SKM-1 (cell line): ENCODE measurements around the gene ARID3A.
"Not testable (repeated sequence)": the region's sequence is repeated elsewhere in the genome, so short reads cannot be mapped to it uniquely, and the experiment has no call there.

ENCODE experiments used
- DNase-seq: peaks from one replicate; lab custom pipeline; 2025; ENCODE audit not compliant: unreplicated experiment; lab: John Stamatoyannopoulos, UW

ARID3A gene

DNA sequence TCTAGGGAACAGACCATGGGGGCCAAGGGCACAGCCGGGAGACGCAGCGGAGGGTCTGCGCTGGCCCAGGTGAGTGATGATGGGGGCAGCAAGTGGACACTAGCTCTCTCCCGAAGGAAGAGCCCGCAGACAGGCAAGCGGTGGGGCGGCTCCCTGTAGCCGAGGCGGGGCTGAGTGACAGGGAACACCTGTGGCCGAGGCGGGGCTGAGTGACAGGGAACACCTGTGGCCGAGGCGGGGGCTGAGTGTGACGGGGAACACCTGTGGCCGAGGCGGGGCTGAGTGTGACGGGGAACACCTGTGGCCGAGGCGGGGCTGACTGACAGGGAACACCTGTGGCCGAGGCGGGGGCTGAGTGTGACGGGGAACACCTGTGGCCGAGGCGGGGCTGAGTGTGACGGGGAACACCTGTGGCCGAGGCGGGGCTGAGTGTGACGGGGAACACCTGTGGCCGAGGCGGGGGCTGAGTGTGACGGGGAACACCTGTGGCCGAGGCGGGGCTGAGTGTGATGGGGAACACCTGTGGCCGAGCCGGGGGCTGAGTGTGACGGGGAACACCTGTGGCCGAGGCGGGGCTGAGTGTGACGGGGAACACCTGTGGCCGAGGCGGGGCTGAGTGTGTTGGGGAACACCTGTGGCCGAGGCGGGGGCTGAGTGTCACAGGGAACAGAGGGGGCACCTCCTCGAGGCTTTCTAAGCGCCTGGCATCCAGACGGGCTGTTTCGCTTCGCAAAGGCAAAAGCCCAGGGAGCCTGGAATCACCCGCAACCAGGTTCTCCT is 34.2 kb upstream of the ARID3A start:
- DNase-seq: not testable (repeated sequence)

DNA sequence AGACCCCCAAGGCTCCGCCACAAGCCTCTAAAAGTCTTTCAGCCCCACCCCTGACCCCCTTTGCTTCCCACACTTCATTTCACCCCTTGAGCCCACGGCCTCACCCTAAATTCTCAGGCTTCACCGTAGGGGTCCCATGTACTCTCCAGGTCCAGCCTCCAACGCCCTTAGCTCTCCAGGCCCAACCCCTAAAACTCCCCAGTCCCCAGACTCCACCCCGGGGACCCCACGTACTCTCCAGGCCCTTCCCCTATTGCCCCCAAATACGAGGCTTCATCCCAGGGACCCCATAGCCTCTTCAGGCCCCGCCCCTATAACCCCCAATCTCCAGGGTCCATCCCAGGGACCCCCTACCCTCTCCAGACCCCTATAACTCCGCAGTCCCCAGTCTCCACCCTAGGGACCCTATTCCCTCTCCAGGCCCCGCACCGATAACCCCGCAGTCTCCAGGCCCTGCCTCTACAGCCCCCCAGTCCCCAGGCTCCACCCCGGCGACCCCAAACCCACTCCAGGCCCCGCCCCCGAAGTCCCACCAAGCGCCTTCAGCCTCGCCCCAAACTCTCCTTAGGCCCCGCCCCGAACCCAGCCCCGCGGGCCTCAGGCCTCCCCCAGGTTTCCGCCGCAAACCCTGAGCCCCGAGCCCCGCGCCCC is 33.5 kb upstream of the ARID3A start:
- no peak for DNase-seq

DNA sequence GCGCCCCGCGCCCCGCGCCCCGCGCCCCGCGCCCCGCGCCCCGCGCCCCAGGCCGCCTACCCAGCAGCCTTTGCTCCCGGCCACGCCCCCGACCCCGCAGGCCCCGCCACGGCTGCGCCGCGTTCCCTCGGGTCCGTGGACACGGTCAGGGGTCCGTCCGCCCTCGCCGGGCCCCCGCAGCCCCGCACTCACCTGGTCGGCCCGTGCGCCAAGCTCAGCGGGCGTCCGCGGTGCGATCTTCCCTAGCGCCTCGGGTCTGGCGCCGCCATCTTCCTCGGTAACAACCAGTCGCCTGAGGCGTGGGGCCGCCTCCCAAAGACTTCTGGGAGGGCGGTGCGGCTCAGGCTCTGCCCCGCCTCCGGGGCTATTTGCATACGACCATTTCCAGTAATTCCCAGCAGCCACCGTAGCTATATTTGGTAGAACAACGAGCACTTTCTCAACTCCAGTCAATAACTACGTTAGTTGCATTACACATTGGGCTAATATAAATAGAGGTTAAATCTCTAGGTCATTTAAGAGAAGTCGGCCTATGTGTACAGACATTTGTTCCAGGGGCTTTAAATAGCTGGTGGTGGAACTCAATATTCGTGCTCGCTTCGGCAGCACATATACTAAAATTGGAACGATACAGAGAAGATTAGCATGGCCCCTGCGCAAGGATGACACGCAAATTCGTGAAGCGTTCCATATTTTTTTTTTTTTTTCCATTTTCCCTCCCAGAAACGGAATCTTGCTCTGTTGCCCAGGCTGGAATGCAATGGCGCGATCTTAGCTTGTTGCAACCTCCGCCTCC is 32.7 kb upstream of the ARID3A start, which contains the start of the genes MED16 and RNU6-9:
Gene MED16 (minus strand): TSS at position 294 of the 796 bp plus-strand sequence. CDS start 2,056 bp downstream, outside the sequence.
Gene RNU6-9 (plus strand): TSS at position 591 of the 796 bp plus-strand sequence.
- DNase-seq: peak; percentile 88

DNA sequence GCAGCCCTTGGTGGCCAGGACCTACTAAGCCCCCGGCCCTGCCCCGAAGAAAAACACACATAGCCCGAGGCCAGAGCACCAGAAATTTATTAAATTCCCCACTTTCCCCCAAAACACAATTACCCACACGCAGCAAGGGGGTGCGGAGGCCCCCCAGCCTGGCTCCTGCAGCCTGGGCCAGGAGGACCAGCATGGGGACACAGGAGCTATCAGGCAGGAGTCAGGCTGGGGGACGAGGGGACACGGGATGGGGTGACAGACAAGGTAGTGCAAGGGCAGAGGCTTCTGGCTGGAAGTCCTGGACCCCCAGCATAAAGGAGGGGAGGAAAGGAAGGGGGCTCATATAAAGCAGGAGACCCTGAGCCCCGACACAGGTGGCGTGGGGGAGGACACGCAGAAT is 29.4 kb upstream of the ARID3A start:
- no peak for DNase-seq

DNA sequence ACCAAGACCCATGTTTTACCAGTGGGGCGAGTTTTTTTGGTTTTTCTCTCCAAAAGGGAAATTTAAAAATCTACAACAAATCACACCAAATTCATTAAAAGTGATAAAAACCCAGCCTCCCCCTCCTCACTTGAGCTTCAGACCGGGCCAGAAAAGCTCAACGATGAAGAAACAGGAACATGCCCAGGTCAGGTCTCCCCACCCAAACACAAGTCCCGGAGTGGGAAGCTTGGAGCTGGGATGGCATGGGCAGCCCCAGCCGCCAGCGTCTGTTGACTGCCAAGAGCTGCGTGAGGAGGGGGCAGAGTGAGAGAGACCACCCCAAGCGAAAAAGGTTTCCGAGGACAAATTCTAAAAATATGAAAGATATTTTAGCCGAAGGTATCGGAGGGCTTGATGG is 28.8 kb upstream of the ARID3A start:
- no peak for DNase-seq

DNA sequence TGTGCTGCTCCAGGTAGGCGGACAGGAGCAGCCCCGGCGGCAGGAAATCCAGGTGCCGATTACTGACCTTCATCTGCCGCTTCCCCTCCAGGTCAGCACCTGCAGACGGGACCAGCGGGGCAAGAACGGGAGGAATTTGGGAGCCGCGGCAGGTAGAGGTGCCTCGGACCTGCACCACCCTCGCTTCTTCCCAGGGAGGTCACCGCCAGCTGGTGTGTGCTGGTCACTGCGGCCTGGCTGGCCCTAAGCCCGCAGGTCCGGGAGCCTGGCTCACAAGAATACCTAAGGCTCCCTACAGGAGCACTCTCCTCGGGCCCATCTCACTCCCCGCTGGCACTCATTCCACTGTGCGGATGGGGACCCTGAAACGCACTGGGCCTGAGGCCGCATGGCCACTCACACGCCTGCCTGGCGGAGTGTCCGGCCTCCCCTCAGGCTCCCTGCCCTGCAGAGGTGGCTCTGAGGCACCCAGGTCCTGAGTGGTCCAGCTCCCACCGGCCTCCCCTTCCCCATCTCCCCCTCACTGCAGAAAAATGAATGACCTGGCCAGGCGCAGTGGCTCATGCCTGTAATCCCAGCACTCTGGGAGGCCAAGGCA is 28.3 kb upstream of the ARID3A start:
- DNase-seq: no peak

DNA sequence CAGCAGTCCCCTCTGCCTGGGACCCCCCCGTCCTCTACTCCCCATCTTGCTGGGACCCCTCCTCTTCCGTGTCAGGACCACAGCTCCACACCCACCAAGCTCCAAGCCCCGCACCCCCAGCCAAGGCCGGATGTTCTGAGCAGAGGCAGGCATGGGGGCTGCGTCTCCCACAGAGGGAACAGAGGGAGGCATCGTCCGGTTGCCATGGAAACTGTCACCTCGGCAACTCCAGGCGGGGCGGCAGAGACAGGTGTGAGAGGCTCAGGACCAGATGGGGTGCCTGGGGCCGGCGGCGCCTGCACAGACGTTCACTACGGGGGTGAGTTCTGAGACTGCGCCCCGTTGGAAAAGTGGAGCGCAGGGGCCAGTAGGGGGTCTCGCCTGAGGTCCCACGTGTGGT is 27.2 kb upstream of the ARID3A start:
- DNase-seq: no peak

DNA sequence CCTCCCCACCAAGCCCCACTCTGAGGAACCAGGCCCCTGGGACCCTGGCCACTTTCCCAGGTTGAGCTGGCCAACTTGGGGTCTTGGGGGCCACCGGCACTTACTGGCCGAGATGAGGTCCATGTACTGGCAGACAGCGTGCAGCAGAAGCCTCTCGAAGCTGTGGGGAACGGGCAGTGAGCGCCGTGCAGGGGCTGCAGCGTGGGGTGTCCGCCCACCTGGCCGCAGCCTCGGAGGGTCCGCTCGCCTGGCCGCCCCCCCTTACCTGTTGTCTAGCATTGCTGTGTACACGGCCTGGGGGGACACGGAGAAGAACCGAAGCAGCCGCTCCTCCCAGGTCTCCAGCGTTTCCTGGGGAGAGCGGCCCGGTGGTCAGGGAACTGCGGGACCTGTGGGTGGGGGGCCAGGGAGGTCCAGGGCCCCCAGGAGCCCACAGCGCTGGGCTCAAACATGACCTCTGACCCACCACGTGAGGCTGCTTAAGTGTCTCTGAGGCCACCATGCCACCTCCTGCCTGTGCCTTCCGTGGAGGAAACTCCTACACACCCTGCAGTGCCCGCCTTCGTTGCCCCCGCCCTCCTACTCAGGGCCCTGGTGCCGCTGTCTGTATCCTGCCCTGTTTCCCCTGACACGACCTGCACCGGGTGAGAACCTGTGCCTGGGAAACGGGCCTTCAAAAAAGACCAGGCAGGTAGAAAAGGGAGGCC is 26.3 kb upstream of the ARID3A start:
- no peak for DNase-seq

DNA sequence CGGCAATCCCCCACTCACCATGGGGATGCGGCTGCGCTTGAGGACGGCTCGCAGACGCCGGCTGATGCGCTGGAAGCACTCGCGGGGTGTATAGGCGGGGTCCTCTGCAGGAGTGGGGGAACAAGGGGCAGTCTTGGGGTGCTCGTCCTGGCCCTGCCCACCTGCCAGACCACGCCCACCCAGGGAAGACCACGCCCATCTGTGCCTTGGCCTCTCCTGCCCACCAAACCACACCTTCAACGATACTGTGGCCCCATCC is 25.9 kb upstream of the ARID3A start:
- no peak for DNase-seq

DNA sequence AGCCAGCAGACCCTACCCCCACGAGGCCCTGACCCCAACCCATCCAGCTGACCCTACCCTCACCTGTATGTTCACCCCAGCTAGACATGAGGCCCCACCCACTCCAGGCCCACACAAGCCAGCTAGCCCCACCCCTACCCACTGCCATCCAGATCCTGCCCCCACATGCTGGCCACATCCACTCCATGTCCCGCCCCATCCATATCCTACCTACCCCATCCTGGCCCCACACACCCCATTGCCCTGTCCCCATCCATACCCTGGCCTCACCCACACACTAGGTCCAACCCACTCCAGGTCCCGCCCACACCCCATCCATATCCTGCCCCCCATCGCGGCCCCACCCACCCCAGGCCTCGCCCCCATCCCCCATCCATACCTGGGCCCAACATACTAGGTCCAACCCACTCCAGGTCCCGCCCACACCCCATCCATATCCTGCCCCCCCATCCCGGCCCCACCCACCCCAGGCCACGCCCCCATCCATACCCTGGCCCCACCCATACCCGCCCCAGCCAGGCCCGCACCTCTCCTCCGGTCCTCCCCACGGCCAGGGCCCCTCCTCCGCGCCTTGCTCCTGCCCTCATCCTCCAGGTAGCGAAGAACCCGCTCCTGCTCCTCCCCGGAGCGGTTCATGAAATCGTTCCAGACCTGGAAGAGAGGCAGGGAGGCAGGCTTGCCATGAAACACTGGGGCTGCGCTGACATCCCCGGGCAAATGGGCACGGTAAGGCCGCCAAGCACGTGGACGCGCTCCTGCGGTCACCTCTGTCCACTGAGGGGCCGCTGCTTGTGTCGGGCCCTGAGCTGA is 25.3 kb upstream of the ARID3A start:
- DNase-seq: no peak

DNA sequence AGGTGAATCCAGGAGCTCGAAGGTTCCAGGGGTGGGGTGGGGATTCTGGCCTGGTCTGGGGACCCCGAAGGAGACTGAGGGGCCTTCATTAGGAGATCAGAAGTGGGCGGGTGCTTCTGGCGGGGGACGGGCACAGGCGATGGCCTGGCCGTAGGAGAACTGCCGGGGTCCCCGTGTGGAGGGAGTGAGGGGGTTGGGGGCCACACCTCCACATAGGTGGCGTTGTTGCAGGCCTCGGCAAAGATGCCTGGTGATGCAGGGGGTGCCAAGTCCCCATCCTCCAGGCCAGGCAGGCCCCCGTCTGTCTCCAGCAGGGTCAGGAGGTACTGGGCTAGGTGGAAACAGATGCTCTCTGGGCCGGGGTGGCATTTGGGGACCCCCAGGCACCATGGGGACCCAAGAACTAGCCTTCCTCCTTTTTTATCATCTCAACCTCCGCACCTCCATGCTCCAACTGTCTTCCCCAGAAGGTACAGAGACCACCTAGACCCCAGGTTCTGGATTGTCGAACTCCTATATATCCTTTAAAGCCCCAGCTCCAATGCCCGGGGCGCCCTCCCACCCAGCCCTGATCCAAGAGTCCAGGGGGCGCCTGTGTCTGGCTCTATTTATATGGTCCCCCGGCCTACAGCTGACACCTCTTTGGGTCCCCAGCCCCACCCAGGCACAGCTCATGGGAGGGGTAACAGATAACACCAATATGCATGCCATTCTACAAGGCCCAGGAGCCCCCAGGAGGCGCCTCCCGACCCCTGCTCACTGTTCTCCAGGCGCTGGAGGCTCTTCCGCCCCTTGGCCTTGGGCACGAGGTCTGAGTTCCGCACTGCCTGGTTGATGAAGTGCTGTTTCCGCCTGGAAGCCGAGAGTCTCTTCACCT is 24.4 kb upstream of the ARID3A start:
- no peak for DNase-seq

DNA sequence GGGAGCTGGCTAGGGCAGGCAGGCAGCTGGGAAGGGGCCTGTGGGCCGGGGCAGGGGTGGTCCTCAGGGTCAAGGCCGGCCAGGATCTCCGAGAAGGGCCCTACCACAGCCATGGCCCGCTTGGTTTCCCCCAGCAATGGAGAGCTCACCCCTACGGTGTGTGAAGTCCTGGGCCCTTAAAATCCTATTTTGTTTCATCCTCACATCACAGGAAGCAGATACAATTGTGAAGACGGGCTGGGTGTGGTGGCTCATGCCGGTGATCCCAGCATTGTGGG is 23.8 kb upstream of the ARID3A start:
- DNase-seq: no peak

DNA sequence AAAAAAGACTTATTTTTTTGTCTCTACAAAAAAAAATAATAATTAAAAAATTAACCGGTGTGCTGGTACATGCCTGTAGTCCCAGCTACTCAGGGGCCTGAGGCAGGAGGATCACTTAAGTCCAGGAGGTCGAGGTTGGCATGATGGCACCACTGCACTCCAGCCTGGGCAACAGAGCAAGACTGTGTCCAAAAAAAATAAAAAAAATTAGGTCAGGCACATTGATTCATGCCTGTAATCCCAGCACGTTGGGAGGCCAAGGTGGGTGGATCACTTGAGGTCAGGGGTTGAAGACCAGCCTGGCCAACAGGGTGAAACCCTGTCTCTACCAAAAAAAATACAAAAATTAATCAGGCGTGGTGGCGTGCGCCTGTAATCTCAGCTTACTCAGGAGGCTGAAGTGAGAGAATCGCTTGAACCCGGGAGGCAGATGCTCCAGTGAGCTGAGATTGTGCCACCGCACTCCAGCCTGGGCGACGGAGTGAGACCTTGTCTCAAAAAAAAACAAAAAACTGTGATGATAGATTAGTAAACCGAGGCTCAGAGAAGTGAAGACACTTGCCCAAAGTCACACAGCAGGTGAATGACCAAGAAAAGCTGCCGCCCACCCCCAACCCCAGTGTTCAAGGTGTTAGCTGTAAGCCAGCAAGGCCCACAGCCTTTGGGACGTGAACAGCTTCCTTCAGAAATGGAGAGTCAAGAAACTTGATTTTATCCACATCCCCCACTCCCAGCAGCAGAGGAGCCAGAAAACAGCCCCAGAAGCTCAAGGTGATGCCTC is 23.2 kb upstream of the ARID3A start:
- DNase-seq: no peak

DNA sequence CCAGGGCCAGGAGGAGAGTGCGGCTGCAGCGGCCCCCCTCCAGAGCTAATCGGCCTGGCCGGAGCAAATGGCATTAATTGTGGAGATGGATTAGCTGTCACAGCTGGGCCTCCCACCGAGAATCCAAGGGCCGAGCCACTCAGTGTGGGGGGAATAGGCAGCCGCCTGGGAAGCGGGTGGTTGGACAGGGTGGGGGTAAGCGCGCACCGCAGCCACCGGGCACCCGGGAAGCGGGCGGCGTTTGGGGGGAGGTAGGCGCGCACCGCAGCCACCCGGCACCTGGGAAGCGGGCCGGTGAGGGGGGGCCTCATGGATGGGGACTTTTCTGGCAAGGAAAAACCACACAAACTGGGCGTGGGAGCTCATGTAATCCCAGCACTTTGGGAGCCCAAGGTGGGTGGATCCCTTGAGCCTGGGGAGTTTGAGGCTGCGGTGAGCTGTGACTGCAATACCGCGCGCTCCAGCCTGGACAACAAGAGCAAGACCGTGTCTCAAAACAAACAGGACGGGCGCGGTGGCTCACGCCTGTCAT is 22.5 kb upstream of the ARID3A start:
- DNase-seq: no peak

DNA sequence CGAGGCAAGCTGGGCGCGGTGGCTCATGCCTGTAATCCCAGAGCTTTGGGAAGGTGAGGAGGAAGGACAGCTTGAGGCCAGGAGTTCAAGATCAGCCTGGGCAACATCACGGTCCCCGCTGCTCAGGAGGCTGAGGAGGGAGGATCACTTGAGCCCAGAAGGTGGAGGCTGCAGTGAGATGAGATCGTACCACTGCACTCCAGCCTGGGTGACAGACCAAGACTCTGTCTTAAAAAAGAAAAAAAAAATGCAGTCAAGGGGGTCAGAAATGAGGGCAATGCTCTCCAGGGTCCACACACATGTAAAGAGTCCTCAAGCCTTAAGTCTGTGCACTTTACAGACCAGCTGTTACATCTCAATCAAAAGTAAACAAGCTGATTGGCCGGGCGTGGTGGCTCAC is 21.3 kb upstream of the ARID3A start:
- no peak for DNase-seq

DNA sequence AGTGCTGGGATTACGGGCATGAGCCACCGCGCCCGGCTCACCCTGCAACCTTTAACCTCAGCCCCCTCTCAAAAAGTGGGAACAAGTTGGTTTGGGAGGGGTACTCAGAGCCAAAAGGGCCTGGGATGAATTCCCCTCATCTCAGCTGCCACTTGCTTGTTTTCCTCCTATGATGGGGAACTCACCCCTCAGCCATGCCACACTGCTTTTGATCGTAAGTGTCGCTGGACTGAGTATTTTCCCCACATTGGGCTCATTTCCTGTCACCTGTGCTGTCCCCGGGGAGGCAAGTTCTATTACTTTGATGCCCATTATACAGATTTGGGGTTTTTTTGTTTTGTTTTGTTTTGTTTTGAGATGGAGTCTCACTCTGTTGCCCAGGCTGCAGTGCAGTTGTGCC is 19.4 kb upstream of the ARID3A start:
- DNase-seq: no peak

DNA sequence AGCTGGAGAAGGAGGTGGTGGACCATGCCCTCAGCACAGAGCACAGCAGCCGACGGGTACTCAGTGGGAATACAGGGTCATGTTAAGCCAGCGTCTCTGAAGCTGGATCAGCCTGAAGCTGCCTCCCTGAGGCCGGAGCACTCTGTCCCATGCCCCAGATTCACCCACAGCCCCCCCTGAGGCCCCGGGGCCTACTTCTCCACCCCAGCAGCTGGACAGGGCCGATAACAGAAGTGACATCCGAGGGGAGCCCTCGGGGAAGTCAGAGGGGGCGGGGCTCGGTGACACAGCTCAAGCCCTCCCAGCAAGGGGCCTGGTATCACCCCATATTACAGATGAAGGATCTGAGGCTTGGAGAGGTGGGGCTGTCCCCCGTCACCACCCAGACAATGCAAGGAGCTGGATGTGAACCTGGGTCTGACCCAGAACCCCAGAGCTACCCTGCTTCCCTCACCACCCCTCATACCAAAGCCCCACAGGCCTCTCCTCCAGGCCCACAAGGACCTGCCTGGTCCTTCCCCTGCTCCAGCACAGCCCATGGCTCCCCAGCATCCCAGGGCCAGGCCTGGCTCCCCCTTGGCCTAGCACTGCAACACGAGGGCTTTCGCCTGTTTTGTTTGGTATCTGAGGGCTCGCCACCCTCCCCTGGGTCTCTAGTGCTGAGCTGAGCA is 18.5 kb upstream of the ARID3A start:
- DNase-seq: no peak
